ENCODE measurements around the gene SRBD1. TPM values are rescaled to one million over a fixed set of nuclear protein-coding genes. Genes with fewer than 3 reads are reported as not detected.

The SRBD1 gene
- total RNA-seq, 1 donor, result 17.4 TPM

GRCh38 chr2:45607701-45608100 is 3.4 kb downstream of the SRBD1 start:
- no peaks in the 10 kb centered on the region for H4K20me1 ChIP-seq (ENCODE audit: insufficient read depth, low read length)
- H3K36me3 ChIP-seq (ENCODE audit: insufficient read depth, low read length), result no peaks in the 10 kb centered on the region
- peaks cover 44% of the 10 kb centered on the region for H3K79me2 ChIP-seq (ENCODE audit: insufficient read depth, low read length)
- H3K4me1 ChIP-seq (ENCODE audit: insufficient read depth, low read length), result peaks cover 8% of the 10 kb centered on the region
- H3K4me3 ChIP-seq (ENCODE audit: insufficient read depth, low read length), result no peak overlapping the region
- no peak overlapping the region for H2AFZ ChIP-seq (ENCODE audit: low read length)
- peak; percentile 47 for DNase-seq (ENCODE audit: insufficient read length, low spot score, missing footprints)
- no peak overlapping the region for H3K27ac ChIP-seq (ENCODE audit: low read depth, low read length)
- H3K9me3 ChIP-seq (ENCODE audit: low read depth, low read length), result no peaks in the 10 kb centered on the region
- no peak overlapping the region for H3K4me2 ChIP-seq (ENCODE audit: insufficient read depth, low read length)
- no peaks in the 10 kb centered on the region for H3K27me3 ChIP-seq (ENCODE audit: insufficient read depth, low read length)
- peak; percentile 59 for TF ChIP-seq CTCF (IDR thresholded peaks at IDR 0.05; ENCODE audit: extremely low read depth, low read depth, low read length)

- no peak overlapping the region for H3K27ac ChIP-seq (ENCODE audit: low read depth, low read length)
- H3K4me2 ChIP-seq (ENCODE audit: insufficient read depth, low read length), result no peak overlapping the region
- no peak overlapping the region for H3K4me3 ChIP-seq (ENCODE audit: insufficient read depth, low read length)
- H3K79me2 ChIP-seq (ENCODE audit: insufficient read depth, low read length), result peaks cover 44% of the 10 kb centered on the region
- H3K27me3 ChIP-seq (ENCODE audit: insufficient read depth, low read length), result no peaks in the 10 kb centered on the region
- peaks cover 8% of the 10 kb centered on the region for H3K4me1 ChIP-seq (ENCODE audit: insufficient read depth, low read length)
- H3K9me3 ChIP-seq (ENCODE audit: low read depth, low read length), result no peaks in the 10 kb centered on the region
- H3K36me3 ChIP-seq (ENCODE audit: insufficient read depth, low read length), result peaks cover 3% of the 10 kb centered on the region
- no peak overlapping the region for H2AFZ ChIP-seq (ENCODE audit: low read length)
- DNase-seq (ENCODE audit: insufficient read length, low spot score, missing footprints), result no peak
- no peaks in the 10 kb centered on the region for H4K20me1 ChIP-seq (ENCODE audit: insufficient read depth, low read length)
- TF ChIP-seq CTCF (IDR thresholded peaks at IDR 0.05; ENCODE audit: extremely low read depth, low read depth, low read length), result no peak
Measured at GRCh38 chr2:45606796-45607195, 4.3 kb downstream of the SRBD1 start.

GRCh38 chr2:45605116-45605515 is 6.0 kb downstream of the SRBD1 start:
- no peaks in the 10 kb centered on the region for H4K20me1 ChIP-seq (ENCODE audit: insufficient read depth, low read length)
- peaks cover 39% of the 10 kb centered on the region for H3K79me2 ChIP-seq (ENCODE audit: insufficient read depth, low read length)
- DNase-seq (ENCODE audit: insufficient read length, low spot score, missing footprints), result no peak
- peaks cover 16% of the 10 kb centered on the region for H3K36me3 ChIP-seq (ENCODE audit: insufficient read depth, low read length)
- no peak overlapping the region for H3K27ac ChIP-seq (ENCODE audit: low read depth, low read length)
- TF ChIP-seq CTCF (IDR thresholded peaks at IDR 0.05; ENCODE audit: extremely low read depth, low read depth, low read length), result no peak
- H2AFZ ChIP-seq (ENCODE audit: low read length), result no peak overlapping the region
- H3K4me1 ChIP-seq (ENCODE audit: insufficient read depth, low read length), result peaks cover 4% of the 10 kb centered on the region
- H3K27me3 ChIP-seq (ENCODE audit: insufficient read depth, low read length), result no peaks in the 10 kb centered on the region
- no peak overlapping the region for H3K4me3 ChIP-seq (ENCODE audit: insufficient read depth, low read length)
- no peaks in the 10 kb centered on the region for H3K9me3 ChIP-seq (ENCODE audit: low read depth, low read length)
- H3K4me2 ChIP-seq (ENCODE audit: insufficient read depth, low read length), result no peak overlapping the region

GRCh38 chr2:45602624-45603023 is 8.4 kb downstream of the SRBD1 start:
- no peaks in the 10 kb centered on the region for H4K20me1 ChIP-seq (ENCODE audit: insufficient read depth, low read length)
- no peak overlapping the region for H3K4me2 ChIP-seq (ENCODE audit: insufficient read depth, low read length)
- H3K27me3 ChIP-seq (ENCODE audit: insufficient read depth, low read length), result no peaks in the 10 kb centered on the region
- H3K4me1 ChIP-seq (ENCODE audit: insufficient read depth, low read length), result no peaks in the 10 kb centered on the region
- H2AFZ ChIP-seq (ENCODE audit: low read length), result no peak overlapping the region
- peaks cover 20% of the 10 kb centered on the region for H3K79me2 ChIP-seq (ENCODE audit: insufficient read depth, low read length)
- H3K9me3 ChIP-seq (ENCODE audit: low read depth, low read length), result no peaks in the 10 kb centered on the region
- DNase-seq (ENCODE audit: insufficient read length, low spot score, missing footprints), result no peak
- H3K36me3 ChIP-seq (ENCODE audit: insufficient read depth, low read length), result peaks cover 28% of the 10 kb centered on the region
- TF ChIP-seq CTCF (IDR thresholded peaks at IDR 0.05; ENCODE audit: extremely low read depth, low read depth, low read length), result no peak
- H3K4me3 ChIP-seq (ENCODE audit: insufficient read depth, low read length), result no peak overlapping the region
- H3K27ac ChIP-seq (ENCODE audit: low read depth, low read length), result no peak overlapping the region
